ENCODE results near the gene KRABD2.

DNA sequence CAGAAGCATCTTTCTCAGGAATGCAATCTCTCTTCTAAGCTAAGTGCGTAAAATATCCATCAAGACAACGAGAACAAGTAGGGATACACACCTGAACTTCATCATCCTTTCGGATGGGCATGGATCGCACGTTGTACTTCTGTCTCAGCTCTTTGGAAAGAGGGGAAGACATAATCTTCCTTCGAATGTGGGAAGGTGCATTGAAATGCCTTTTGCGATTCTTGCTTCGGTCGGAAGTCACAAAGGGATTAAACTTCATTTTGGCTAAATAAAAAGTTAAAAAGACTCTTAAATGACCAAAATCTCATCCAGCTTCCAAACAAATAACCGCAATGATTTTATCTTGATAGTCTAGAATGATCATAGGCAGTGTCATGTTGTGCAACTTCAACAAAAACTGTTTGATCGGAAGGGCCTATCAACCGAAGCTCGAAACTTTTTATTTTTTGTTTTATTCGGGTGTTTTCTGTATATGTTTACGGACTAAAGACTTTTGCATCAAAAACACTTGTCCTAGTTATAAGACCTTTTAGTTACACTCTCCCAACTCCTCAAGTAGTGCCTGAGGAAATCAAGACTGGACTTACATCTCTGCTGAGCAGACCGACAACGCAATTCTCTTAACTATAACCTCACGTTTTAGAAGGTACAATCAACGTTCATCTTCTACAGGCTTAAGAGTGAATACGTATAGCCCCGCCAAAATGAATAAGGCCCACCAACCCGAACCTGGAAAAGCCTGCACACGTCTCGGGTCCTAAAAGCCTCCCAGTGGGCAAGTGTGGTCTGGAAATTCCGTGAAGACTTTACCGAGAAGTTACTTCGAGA is 5.8 kb upstream of the KRABD2 start:
- TF ChIP-seq, protein P1, sequence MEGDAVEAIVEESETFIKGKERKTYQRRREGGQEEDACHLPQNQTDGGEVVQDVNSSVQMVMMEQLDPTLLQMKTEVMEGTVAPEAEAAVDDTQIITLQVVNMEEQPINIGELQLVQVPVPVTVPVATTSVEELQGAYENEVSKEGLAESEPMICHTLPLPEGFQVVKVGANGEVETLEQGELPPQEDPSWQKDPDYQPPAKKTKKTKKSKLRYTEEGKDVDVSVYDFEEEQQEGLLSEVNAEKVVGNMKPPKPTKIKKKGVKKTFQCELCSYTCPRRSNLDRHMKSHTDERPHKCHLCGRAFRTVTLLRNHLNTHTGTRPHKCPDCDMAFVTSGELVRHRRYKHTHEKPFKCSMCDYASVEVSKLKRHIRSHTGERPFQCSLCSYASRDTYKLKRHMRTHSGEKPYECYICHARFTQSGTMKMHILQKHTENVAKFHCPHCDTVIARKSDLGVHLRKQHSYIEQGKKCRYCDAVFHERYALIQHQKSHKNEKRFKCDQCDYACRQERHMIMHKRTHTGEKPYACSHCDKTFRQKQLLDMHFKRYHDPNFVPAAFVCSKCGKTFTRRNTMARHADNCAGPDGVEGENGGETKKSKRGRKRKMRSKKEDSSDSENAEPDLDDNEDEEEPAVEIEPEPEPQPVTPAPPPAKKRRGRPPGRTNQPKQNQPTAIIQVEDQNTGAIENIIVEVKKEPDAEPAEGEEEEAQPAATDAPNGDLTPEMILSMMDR (IDR thresholded peaks at IDR 0.05): no peak
- no peak for TF ChIP-seq EZH2 (IDR thresholded peaks at IDR 0.05; ENCODE audit: borderline replicate concordance, insufficient read depth, low read depth, low read length, poor library complexity, severe bottlenecking)

Measured in B cell (primary cell).